ENCODE data around the gene SUPT3H.

Gene SUPT3H

GRCh38 chr6:44983467-44984365, 394.0 kb downstream of the SUPT3H start:
- Mint-ChIP-seq H3K9me3 (no peaks in the 10 kb centered on the region), H3K27me3 (ENCODE audit: low read depth, poor library complexity) (peaks cover 2% of the 10 kb centered on the region), H3K36me3 (ENCODE audit: low read depth) (no peaks in the 10 kb centered on the region), H3K4me3 (no peak overlapping the region), H3K27ac (no peak overlapping the region), H3K4me1 (no peaks in the 10 kb centered on the region)
- no peak for TF ChIP-seq CTCF (IDR thresholded peaks at IDR 0.05)
- DNase-seq, result no peak

- H3K9me3 Mint-ChIP-seq, result no peaks in the 10 kb centered on the region
- H3K27ac Mint-ChIP-seq, result no peak overlapping the region
- TF ChIP-seq CTCF (IDR thresholded peaks at IDR 0.05), result no peak
- H3K4me1 Mint-ChIP-seq, result no peaks in the 10 kb centered on the region
- H3K36me3 Mint-ChIP-seq (ENCODE audit: low read depth), result no peaks in the 10 kb centered on the region
- DNase-seq, result no peak
- no peaks in the 10 kb centered on the region for H3K27me3 Mint-ChIP-seq (ENCODE audit: low read depth, poor library complexity)
- H3K4me3 Mint-ChIP-seq, result no peak overlapping the region
These were observed 396.9 kb downstream of the SUPT3H start for GRCh38 chr6:44980841-44981240.

GRCh38 chr6:44976677-44977641, 400.8 kb downstream of the SUPT3H start:
- peaks cover 32% of the 10 kb centered on the region for H3K36me3 Mint-ChIP-seq (ENCODE audit: low read depth)
- H3K27me3 Mint-ChIP-seq (ENCODE audit: low read depth, poor library complexity), result no peaks in the 10 kb centered on the region
- no peak overlapping the region for H3K27ac Mint-ChIP-seq
- no peak for TF ChIP-seq CTCF (IDR thresholded peaks at IDR 0.05)
- H3K4me1 Mint-ChIP-seq, result no peaks in the 10 kb centered on the region
- H3K9me3 Mint-ChIP-seq, result peaks cover 27% of the 10 kb centered on the region
- no peak overlapping the region for H3K4me3 Mint-ChIP-seq
- no peak for DNase-seq

- no peaks in the 10 kb centered on the region for H3K4me1 Mint-ChIP-seq
- H3K27ac Mint-ChIP-seq, result no peak overlapping the region
- DNase-seq, result no peak
- no peak overlapping the region for H3K4me3 Mint-ChIP-seq
- peaks cover 43% of the 10 kb centered on the region for H3K36me3 Mint-ChIP-seq (ENCODE audit: low read depth)
- peaks cover 3% of the 10 kb centered on the region for H3K27me3 Mint-ChIP-seq (ENCODE audit: low read depth, poor library complexity)
- peaks cover 36% of the 10 kb centered on the region for H3K9me3 Mint-ChIP-seq
- no peak for TF ChIP-seq CTCF (IDR thresholded peaks at IDR 0.05)
These were observed 403.2 kb downstream of the SUPT3H start for GRCh38 chr6:44974511-44974910.

GRCh38 chr6:44972709-44973108, 405.0 kb downstream of the SUPT3H start:
- no peak for DNase-seq
- peaks cover 7% of the 10 kb centered on the region for H3K4me1 Mint-ChIP-seq
- no peak overlapping the region for H3K4me3 Mint-ChIP-seq
- H3K9me3 Mint-ChIP-seq, result peaks cover 36% of the 10 kb centered on the region
- peaks cover 43% of the 10 kb centered on the region for H3K36me3 Mint-ChIP-seq (ENCODE audit: low read depth)
- no peak for TF ChIP-seq CTCF (IDR thresholded peaks at IDR 0.05)
- peaks cover 3% of the 10 kb centered on the region for H3K27me3 Mint-ChIP-seq (ENCODE audit: low read depth, poor library complexity)
- H3K27ac Mint-ChIP-seq, result no peak overlapping the region
